Endothelial cell of umbilical vein (primary cell): ENCODE measurements around the gene ITGA5. TPM values are rescaled to one million over a fixed set of nuclear protein-coding genes. Genes with fewer than 3 reads are reported as not detected.

ENCODE experiments used
- BruUV-seq: library from RNA; stranded (reverse); fragments of 400-500 nt; replicated peaks from 2 replicates; lab custom pipeline; 2021; lab: Mats Ljungman, UMichigan
- CTCF ChIA-PET: fragments of 300-600, 350-600 bp; sonication (Branson Sonifier 250); formaldehyde crosslinking; loops from one replicate; lab custom pipeline; 2021; ENCODE audit warnings: antibody characterized with exemption, inconsistent platforms; lab: Charles Lee
- POLR2A ChIA-PET: fragments of 300-600, 350-600 bp; sonication (Branson Sonifier 250); formaldehyde crosslinking; loops from one replicate; lab custom pipeline; 2021; ENCODE audit warnings: antibody characterized with exemption, inconsistent platforms; lab: Charles Lee
- DNase-seq: peaks from one replicate; pipeline ENCODE4 v3.0.0-alpha.2; 2011; ENCODE audit warnings: low read depth, low spot score
- FAIRE-seq: peaks from 2 replicates; lab custom pipeline; 2011; peaks lifted over from hg19 to GRCh38; lab: Jason Lieb, UNC
- H2AFZ ChIP-seq: 2 replicates; pipeline ENCODE4 v1.6.0; 2012; ENCODE audit warnings: low read depth, low read length, control low read depth, inconsistent platforms
- H3K27ac ChIP-seq: 2 replicates; pipeline ENCODE4 v1.5.1; 2011; ENCODE audit warnings: low read depth, mild to moderate bottlenecking, control low read depth, low read length, moderate library complexity; ENCODE audit not compliant: insufficient read depth
- H3K27me3 ChIP-seq, 2 experiments: 2 replicates each; pipeline versions ENCODE4 v1.6.0 to v1.6.1; 2011; ENCODE audit warnings: low read length in 2 of 2, mixed read lengths in 1 of 2; ENCODE audit not compliant: control insufficient read depth in 2 of 2, insufficient read depth in 2 of 2
- H3K36me3 ChIP-seq, 2 experiments: 2 replicates in 1 of 2; 3 replicates in 1 of 2; pipeline ENCODE4 v1.5.1; 2011; ENCODE audit warnings: low read length in 2 of 2, mild to moderate bottlenecking in 1 of 2, moderate library complexity in 1 of 2; ENCODE audit not compliant: control insufficient read depth in 2 of 2, insufficient read depth in 2 of 2; ENCODE audit errors: extremely low read depth in 1 of 2
- H3K4me1 ChIP-seq: 3 replicates; pipeline ENCODE4 v1.5.1; 2011; ENCODE audit warnings: mild to moderate bottlenecking, low read length; ENCODE audit not compliant: control insufficient read depth, insufficient read depth; ENCODE audit errors: extremely low read depth
- H3K4me2 ChIP-seq: 2 replicates; pipeline ENCODE4 v1.6.1; 2011; ENCODE audit warnings: low read length, control low read depth, mixed read lengths; ENCODE audit not compliant: insufficient read depth
- H3K4me3 ChIP-seq, 3 experiments: fragments of 200-600 bp in 1 of 3; sonication (generic), shearing (Covaris generic) in 1 of 3; replicated peaks in 1 of 3; 2 replicates each; pipeline ENCODE4 v1.5.1; 2011 to 2016; ENCODE audit warnings: control low read depth in 3 of 3, low read length in 3 of 3, mild to moderate bottlenecking in 2 of 3, inconsistent platforms in 1 of 3, low read depth in 1 of 3, moderate library complexity in 1 of 3; ENCODE audit not compliant: insufficient read depth in 1 of 3
- H3K79me2 ChIP-seq: 2 replicates; pipeline ENCODE4 v1.6.0; 2012; ENCODE audit warnings: low read length, inconsistent platforms; ENCODE audit not compliant: control insufficient read depth, insufficient read depth
- H3K9ac ChIP-seq: replicated peaks from 2 replicates; pipeline ENCODE3; 2011; ENCODE audit warnings: low read length, control low read depth; ENCODE audit not compliant: insufficient read depth; ENCODE audit errors: extremely low read depth
- H3K9me1 ChIP-seq: replicated peaks from 3 replicates; pipeline ENCODE4 v1.6.0; 2011; ENCODE audit warnings: mild to moderate bottlenecking, low read length; ENCODE audit not compliant: control insufficient read depth, insufficient read depth; ENCODE audit errors: extremely low read depth
- H3K9me3 ChIP-seq: replicated peaks from 2 replicates; pipeline ENCODE4 v1.5.1; 2012; ENCODE audit warnings: low read length, inconsistent platforms; ENCODE audit not compliant: control insufficient read depth, insufficient read depth
- H4K20me1 ChIP-seq: replicated peaks from 2 replicates; pipeline ENCODE3; 2011; ENCODE audit warnings: mild to moderate bottlenecking, low read length; ENCODE audit not compliant: control insufficient read depth, insufficient read depth; ENCODE audit errors: extremely low read depth
- EZH2 ChIP-seq: IDR thresholded peaks from 2 replicates; pipeline ENCODE4 v1.6.1; 2012; ENCODE audit warnings: borderline replicate concordance, low read depth, mild to moderate bottlenecking, moderate library complexity, low read length, inconsistent platforms; ENCODE audit not compliant: severe bottlenecking
- FOS ChIP-seq: IDR thresholded peaks from 2 replicates; pipeline ENCODE4 v1.6.1; 2011; ENCODE audit warnings: mild to moderate bottlenecking, low read length, moderate library complexity, borderline replicate concordance; ENCODE audit not compliant: insufficient read depth
- GATA2 ChIP-seq: IDR thresholded peaks from 2 replicates; pipeline ENCODE4 v1.7.0; 2011; ENCODE audit warnings: low read depth, mild to moderate bottlenecking, moderate library complexity, mixed read lengths, low read length; ENCODE audit not compliant: insufficient read length, insufficient read depth
- JUN ChIP-seq: IDR thresholded peaks from 2 replicates; pipeline ENCODE4 v1.6.1; 2011; ENCODE audit warnings: borderline replicate concordance, low read depth; ENCODE audit not compliant: insufficient read length, insufficient read depth
- MYC ChIP-seq: IDR thresholded peaks from one replicate; pipeline ENCODE4 v1.6.1; 2011; ENCODE audit warnings: mild to moderate bottlenecking, low read depth, low read length
- POLR2A ChIP-seq: IDR thresholded peaks from 2 replicates; pipeline ENCODE4 v1.6.1; 2012; ENCODE audit warnings: low read depth, mild to moderate bottlenecking, control low read depth, low read length
- POLR2AphosphoS5 ChIP-seq: IDR thresholded peaks from 2 replicates; pipeline ENCODE4 v1.6.1; 2012; ENCODE audit warnings: low read depth, mild to moderate bottlenecking, control low read depth, low read length, moderate library complexity; ENCODE audit not compliant: insufficient read depth
- dilution Hi-C: fragments of 300-500 bp; cut with MboI; formaldehyde crosslinking; loops from one replicate; pipeline ENCODE4 v1.15.0; 2019; ENCODE audit warnings: low sequenced_read_pairs; ENCODE audit not compliant: extremely low pct_ligation_motif_present
- intact Hi-C: fragments of 100-400 bp; cut with micrococcal nuclease; formaldehyde crosslinking; loops from one replicate; pipeline ENCODE4 v1.10.0; 2022
- polyA plus RNA-seq, 4 experiments: library from polyadenylated mRNA; depleted of rRNA in 3 of 4; stranded (reverse) in 3 of 4; unstranded in 1 of 4; fragments of >200 nt; gene quantifications; 2 replicates each; pipeline versions ENCODE4 v1.2.1 to v1.2.3, GENCODE V29; 2011 to 2012; ENCODE audit warnings: missing spikeins in 1 of 4
- total RNA-seq: library from RNA; stranded (reverse); gene quantifications from 2 replicates; pipeline ENCODE4 v1.2.3, GENCODE V29; 2021
- TF ChIP-seq, protein P1 (sequence below), 2 donors: IDR thresholded peaks; 1 replicate in 1 of 2; 2 replicates in 1 of 2; pipeline ENCODE4 v1.5.1; 2011; ENCODE audit warnings: low read length in 2 of 2, mild to moderate bottlenecking in 2 of 2, moderate library complexity in 2 of 2, control low read depth in 1 of 2, inconsistent platforms in 1 of 2, low read depth in 1 of 2; ENCODE audit not compliant: insufficient read depth in 1 of 2; ENCODE audit errors: extremely low read depth in 1 of 2
- TF ChIP-seq, protein P2 (sequence below): IDR thresholded peaks from 2 replicates; pipeline ENCODE4 v1.6.1; 2011; ENCODE audit not compliant: insufficient read depth, insufficient read length

The ITGA5 gene
- total and polyA plus RNA-seq, 2 donors (not counting 3 experiments of a cell fraction or from before 2014, with no cell fraction given) = 657 to 938 TPM

DNA sequence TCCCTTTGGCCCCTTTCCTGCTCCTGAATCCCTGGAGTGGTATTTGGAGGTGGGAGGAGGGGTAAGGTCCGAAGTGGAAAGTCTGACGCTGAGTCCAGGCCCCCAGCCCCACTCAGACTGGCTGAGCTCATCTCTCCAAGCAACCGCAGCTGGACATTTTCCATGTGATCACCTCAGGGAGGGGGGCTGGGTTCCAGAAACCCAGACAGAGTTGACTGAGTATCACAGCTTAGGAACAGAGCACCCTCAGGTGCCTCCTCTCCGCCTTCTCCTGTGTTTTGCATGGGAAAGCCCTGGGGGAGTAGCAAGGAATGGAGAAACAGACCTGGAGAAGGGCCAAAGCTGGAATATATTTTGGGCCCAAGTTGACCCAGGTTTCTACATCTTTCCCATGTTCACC lies 8.0 kb upstream of the ITGA5 start:
- intact Hi-C loops = no loop called here
- no peak overlapping the region for H2AFZ ChIP-seq
- ChIA-PET CTCF (interaction anchor here (0.7 to 5.5 kb wide), 6 partner anchors 10 to 28 kb away, joined by 3 to 43 read pairs (median 11); no protein-coding TSS in a partner anchor), POLR2A (interaction anchor here (3.1 to 3.3 kb wide), 2 partner anchors 9 to 14 kb away, joined by 23 to 28 read pairs; partner anchors contain the start of gene ITGA5)
- DNase-seq (peak; percentile 70), FAIRE-seq (no peak)
- TF ChIP-seq FOS (no peak), POLR2AphosphoS5 (no peak), MYC (no peak), JUN (no peak), EZH2 (no peak), POLR2A (no peak), GATA2 (no peak)
- TF ChIP-seq, protein P1, sequence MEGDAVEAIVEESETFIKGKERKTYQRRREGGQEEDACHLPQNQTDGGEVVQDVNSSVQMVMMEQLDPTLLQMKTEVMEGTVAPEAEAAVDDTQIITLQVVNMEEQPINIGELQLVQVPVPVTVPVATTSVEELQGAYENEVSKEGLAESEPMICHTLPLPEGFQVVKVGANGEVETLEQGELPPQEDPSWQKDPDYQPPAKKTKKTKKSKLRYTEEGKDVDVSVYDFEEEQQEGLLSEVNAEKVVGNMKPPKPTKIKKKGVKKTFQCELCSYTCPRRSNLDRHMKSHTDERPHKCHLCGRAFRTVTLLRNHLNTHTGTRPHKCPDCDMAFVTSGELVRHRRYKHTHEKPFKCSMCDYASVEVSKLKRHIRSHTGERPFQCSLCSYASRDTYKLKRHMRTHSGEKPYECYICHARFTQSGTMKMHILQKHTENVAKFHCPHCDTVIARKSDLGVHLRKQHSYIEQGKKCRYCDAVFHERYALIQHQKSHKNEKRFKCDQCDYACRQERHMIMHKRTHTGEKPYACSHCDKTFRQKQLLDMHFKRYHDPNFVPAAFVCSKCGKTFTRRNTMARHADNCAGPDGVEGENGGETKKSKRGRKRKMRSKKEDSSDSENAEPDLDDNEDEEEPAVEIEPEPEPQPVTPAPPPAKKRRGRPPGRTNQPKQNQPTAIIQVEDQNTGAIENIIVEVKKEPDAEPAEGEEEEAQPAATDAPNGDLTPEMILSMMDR (IDR thresholded peaks at IDR 0.05; ENCODE audit: extremely low read depth in 1 of 2, insufficient read depth in 1 of 2, low read depth in 1 of 2, low read length in 2 of 2) = no peak
- TF ChIP-seq, protein P2, sequence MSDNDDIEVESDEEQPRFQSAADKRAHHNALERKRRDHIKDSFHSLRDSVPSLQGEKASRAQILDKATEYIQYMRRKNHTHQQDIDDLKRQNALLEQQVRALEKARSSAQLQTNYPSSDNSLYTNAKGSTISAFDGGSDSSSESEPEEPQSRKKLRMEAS = no peak
- dilution Hi-C loops = no loop called here
- no peaks in the 10 kb centered on the region for H3K9me1 ChIP-seq
- no peaks in the 10 kb centered on the region for H3K36me3 ChIP-seq
- peaks cover 89% of the 10 kb centered on the region for H3K4me1 ChIP-seq
- H3K4me2 ChIP-seq = peak overlapping the region; percentile 79
- H4K20me1 ChIP-seq = no peaks in the 10 kb centered on the region
- peaks cover 10% of the 10 kb centered on the region for H3K79me2 ChIP-seq
- no peak overlapping the region for H3K4me3 ChIP-seq
- H3K9ac ChIP-seq = peak overlapping the region; percentile 72
- H3K27me3 ChIP-seq = no peaks in the 10 kb centered on the region
- no peaks in the 10 kb centered on the region for H3K9me3 ChIP-seq
- BruUV-seq = no TSS peak
- H3K27ac ChIP-seq = peak overlapping the region; percentile 91
